ENCODE results near the gene PPP1R14B.
A peak's percentile ranks its signal among the peaks of the same experiment; 100 is the strongest.

Gene PPP1R14B

GRCh38 chr11:64281957-64282770, 35.4 kb upstream of the PPP1R14B start:
- no peak for DNase-seq

- no peak for DNase-seq
Measured at GRCh38 chr11:64278576-64279190, 31.9 kb upstream of the PPP1R14B start.

GRCh38 chr11:64276653-64277431, 30.1 kb upstream of the PPP1R14B start:
- DNase-seq: no peak

- DNase-seq: no peak
Measured at GRCh38 chr11:64275841-64276240, 29.1 kb upstream of the PPP1R14B start.

- DNase-seq: no peak
Measured at GRCh38 chr11:64275031-64275800, 28.5 kb upstream of the PPP1R14B start.

GRCh38 chr11:64269540-64270220, 22.9 kb upstream of the PPP1R14B start:
- DNase-seq: peak; percentile 99

GRCh38 chr11:64268893-64269539, 22.3 kb upstream of the PPP1R14B start:
- DNase-seq: peak; percentile 81

GRCh38 chr11:64268025-64268892, 21.5 kb upstream of the PPP1R14B start:
- no peak for DNase-seq

- no peak for DNase-seq
Measured at GRCh38 chr11:64267207-64267945, 20.6 kb upstream of the PPP1R14B start.

- DNase-seq: no peak
Measured at GRCh38 chr11:64266339-64266738, 19.6 kb upstream of the PPP1R14B start.

GRCh38 chr11:64265176-64266160, 18.7 kb upstream of the PPP1R14B start:
- DNase-seq: no peak

- no peak for DNase-seq
Measured at GRCh38 chr11:64264371-64264852, 17.7 kb upstream of the PPP1R14B start.

GRCh38 chr11:64263947-64264317, 17.2 kb upstream of the PPP1R14B start:
- DNase-seq: no peak

GRCh38 chr11:64263021-64263946, 16.5 kb upstream of the PPP1R14B start:
- DNase-seq: no peak

GRCh38 chr11:64262271-64263002, 15.7 kb upstream of the PPP1R14B start:
- DNase-seq: no peak

- no peak for DNase-seq
Measured at GRCh38 chr11:64261556-64262080, 14.9 kb upstream of the PPP1R14B start.
